ENCODE measurements around the gene PPCS.
"Not testable (repeated sequence)": the region's sequence is repeated elsewhere in the genome, so short reads cannot be mapped to it uniquely, and the experiment has no call there.

PPCS gene

GRCh38 chr1:42463921-42464320 lies 7.6 kb downstream of the PPCS start:
- H3K9me3 ChIP-seq (ENCODE audit: severe bottlenecking): no peaks in the 10 kb centered on the region
- no peak overlapping the region for H3K27ac ChIP-seq
- H3K4me3 ChIP-seq (ENCODE audit: low read depth, low read length): peak overlapping the region; percentile 78
- no peaks in the 10 kb centered on the region for H3K27me3 ChIP-seq (ENCODE audit: insufficient read depth, low read depth, severe bottlenecking)
- no peak for TF ChIP-seq CTCF (IDR thresholded peaks at IDR 0.05; ENCODE audit: low read depth, low read length)
- DNase-seq: no peak
- peaks cover 7% of the 10 kb centered on the region for H3K36me3 ChIP-seq

GRCh38 chr1:42466030-42466429 lies 9.7 kb downstream of the PPCS start:
- Histone ChIP-seq H3K4me3 (ENCODE audit: low read depth, low read length) (no peak overlapping the region), H3K27ac (no peak overlapping the region), H3K36me3 (no peaks in the 10 kb centered on the region), H3K9me3 (ENCODE audit: severe bottlenecking) (no peaks in the 10 kb centered on the region), H3K27me3 (ENCODE audit: insufficient read depth, low read depth, severe bottlenecking) (no peaks in the 10 kb centered on the region)
- no peak for TF ChIP-seq CTCF (IDR thresholded peaks at IDR 0.05; ENCODE audit: low read depth, low read length)
- no peak for DNase-seq

GRCh38 chr1:42469727-42470126 lies 13.4 kb downstream of the PPCS start:
- no peak overlapping the region for H3K4me3 ChIP-seq (ENCODE audit: low read depth, low read length)
- no peak for DNase-seq
- TF ChIP-seq CTCF (IDR thresholded peaks at IDR 0.05; ENCODE audit: low read depth, low read length): no peak

GRCh38 chr1:42476605-42477004 lies 20.3 kb downstream of the PPCS start:
- no peaks in the 10 kb centered on the region for H3K9me3 ChIP-seq (ENCODE audit: severe bottlenecking)
- TF ChIP-seq CTCF (IDR thresholded peaks at IDR 0.05; ENCODE audit: low read depth, low read length): no peak
- no peaks in the 10 kb centered on the region for H3K27me3 ChIP-seq (ENCODE audit: insufficient read depth, low read depth, severe bottlenecking)
- no peak for DNase-seq
- H3K27ac ChIP-seq: no peak overlapping the region
- H3K4me3 ChIP-seq (ENCODE audit: low read depth, low read length): no peak overlapping the region
- H3K36me3 ChIP-seq: no peaks in the 10 kb centered on the region

More at GRCh38 chr1:42469727-42470126, 13.4 kb downstream of the PPCS start:
- no peaks in the 10 kb centered on the region for H3K36me3 ChIP-seq
- H3K27ac ChIP-seq: no peak overlapping the region
- no peaks in the 10 kb centered on the region for H3K9me3 ChIP-seq (ENCODE audit: severe bottlenecking)
- no peaks in the 10 kb centered on the region for H3K27me3 ChIP-seq (ENCODE audit: insufficient read depth, low read depth, severe bottlenecking)

GRCh38 chr1:42477354-42477753 lies 21.0 kb downstream of the PPCS start:
- not testable (repeated sequence) for H3K9me3 ChIP-seq (ENCODE audit: severe bottlenecking); DNase-seq; H3K4me3 ChIP-seq (ENCODE audit: low read depth, low read length); H3K27me3 ChIP-seq (ENCODE audit: insufficient read depth, low read depth, severe bottlenecking); H3K27ac ChIP-seq; H3K36me3 ChIP-seq

GRCh38 chr1:42477775-42478174 lies 21.4 kb downstream of the PPCS start:
- DNase-seq: no peak
- H3K27ac ChIP-seq: no peak overlapping the region
- no peak for TF ChIP-seq CTCF (IDR thresholded peaks at IDR 0.05; ENCODE audit: low read depth, low read length)

More at GRCh38 chr1:42477775-42478174, 21.4 kb downstream of the PPCS start:
- H3K36me3 ChIP-seq: no peaks in the 10 kb centered on the region
- H3K27me3 ChIP-seq (ENCODE audit: insufficient read depth, low read depth, severe bottlenecking): no peaks in the 10 kb centered on the region
- no peaks in the 10 kb centered on the region for H3K9me3 ChIP-seq (ENCODE audit: severe bottlenecking)
- H3K4me3 ChIP-seq (ENCODE audit: low read depth, low read length): no peak overlapping the region

Data from WERI-Rb-1 (cell line).